Transverse colon (tissue), 4 donors: ENCODE results near the gene CTNNAL1.

Experiments
- POLR2A ChIP-seq: fragments of 450-650 bp; IDR thresholded peaks from one replicate; pipeline ENCODE4 v1.6.1; 2016; ENCODE audit warnings: antibody characterized with exemption, mild to moderate bottlenecking, moderate library complexity
- POLR2AphosphoS5 ChIP-seq, 3 donors: sonication (generic); formaldehyde crosslinking; IDR thresholded peaks; one replicate each; pipeline ENCODE4 v1.6.1; 2016; ENCODE audit warnings: antibody characterized with exemption in 3 of 3
- TF ChIP-seq, protein P1 (sequence below), 5 experiments: fragments of 200-600 bp in 3 of 5; fragments of 450-650 bp in 2 of 5; sonication (generic) in 3 of 5; IDR thresholded peaks; 1 replicate in 2 of 5; 2 replicates in 3 of 5; pipeline ENCODE4 v1.5.1; 2016 to 2017; ENCODE audit warnings: antibody characterized with exemption in 5 of 5, inconsistent platforms in 3 of 5, mild to moderate bottlenecking in 2 of 5, moderate library complexity in 1 of 5

- TF ChIP-seq POLR2A = no peak
- TF ChIP-seq, protein P1, sequence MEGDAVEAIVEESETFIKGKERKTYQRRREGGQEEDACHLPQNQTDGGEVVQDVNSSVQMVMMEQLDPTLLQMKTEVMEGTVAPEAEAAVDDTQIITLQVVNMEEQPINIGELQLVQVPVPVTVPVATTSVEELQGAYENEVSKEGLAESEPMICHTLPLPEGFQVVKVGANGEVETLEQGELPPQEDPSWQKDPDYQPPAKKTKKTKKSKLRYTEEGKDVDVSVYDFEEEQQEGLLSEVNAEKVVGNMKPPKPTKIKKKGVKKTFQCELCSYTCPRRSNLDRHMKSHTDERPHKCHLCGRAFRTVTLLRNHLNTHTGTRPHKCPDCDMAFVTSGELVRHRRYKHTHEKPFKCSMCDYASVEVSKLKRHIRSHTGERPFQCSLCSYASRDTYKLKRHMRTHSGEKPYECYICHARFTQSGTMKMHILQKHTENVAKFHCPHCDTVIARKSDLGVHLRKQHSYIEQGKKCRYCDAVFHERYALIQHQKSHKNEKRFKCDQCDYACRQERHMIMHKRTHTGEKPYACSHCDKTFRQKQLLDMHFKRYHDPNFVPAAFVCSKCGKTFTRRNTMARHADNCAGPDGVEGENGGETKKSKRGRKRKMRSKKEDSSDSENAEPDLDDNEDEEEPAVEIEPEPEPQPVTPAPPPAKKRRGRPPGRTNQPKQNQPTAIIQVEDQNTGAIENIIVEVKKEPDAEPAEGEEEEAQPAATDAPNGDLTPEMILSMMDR (IDR thresholded peaks at IDR 0.05) = no peak
- TF ChIP-seq POLR2AphosphoS5 (IDR thresholded peaks at IDR 0.05) = no peak
Observed at GRCh38 chr9:108905494-108905893, 107.8 kb downstream of the CTNNAL1 start.
